Measurements from ENCODE around the gene IL1F10. TPM values are rescaled to one million over a fixed set of nuclear protein-coding genes. Genes with fewer than 3 reads are reported as not detected.

IL1F10 gene
- total RNA-seq, 2 experiments from 2014 or later: not detected

GRCh38 chr2:113116100-113116958 is 48.6 kb downstream of the IL1F10 start:
- peak; percentile 25 for ATAC-seq
- H3K27ac Mint-ChIP-seq: peak overlapping the region; percentile 71
- H3K36me3 Mint-ChIP-seq (ENCODE audit: low read depth): no peaks in the 10 kb centered on the region
- intact Hi-C loops (cut with micrococcal nuclease): no loop called here
- peak; percentile 37 for DNase-seq
- ChIA-PET POLR2A (interaction anchor here (1.3 to 1.9 kb wide), 3 partner anchors 12 to 59 kb away, joined by 3 to 12 read pairs (median 7); no protein-coding TSS in a partner anchor), CTCF (interaction anchor here (0.6 to 14.7 kb wide), 4 partner anchors 20 to 265 kb away, joined by 3 to 146 read pairs (median 4); no protein-coding TSS in a partner anchor)
- peaks cover 5% of the 10 kb centered on the region for H3K27me3 Mint-ChIP-seq
- peaks cover 19% of the 10 kb centered on the region for H3K4me1 Mint-ChIP-seq (ENCODE audit: low read depth)
- H3K4me3 Mint-ChIP-seq: no peak overlapping the region
- H3K9me3 Mint-ChIP-seq: no peaks in the 10 kb centered on the region
- no peak for TF ChIP-seq CTCF (IDR thresholded peaks at IDR 0.05)

GRCh38 chr2:113117541-113118262 is 49.9 kb downstream of the IL1F10 start:
- Mint-ChIP-seq H3K9me3 (no peaks in the 10 kb centered on the region), H3K27me3 (peaks cover 5% of the 10 kb centered on the region), H3K27ac (peak overlapping the region; percentile 44), H3K36me3 (ENCODE audit: low read depth) (no peaks in the 10 kb centered on the region), H3K4me1 (ENCODE audit: low read depth) (peaks cover 20% of the 10 kb centered on the region), H3K4me3 (no peak overlapping the region)
- POLR2A ChIA-PET: interaction anchor here (1.5 to 1.9 kb wide), 4 partner anchors 11 to 57 kb away, joined by 4 to 12 read pairs (median 7); no protein-coding TSS in a partner anchor
- CTCF ChIA-PET: interaction anchor here (1.3 to 14.7 kb wide), 4 partner anchors 18 to 130 kb away, joined by 3 to 146 read pairs (median 11); no protein-coding TSS in a partner anchor
- DNase-seq (peak; percentile 80), ATAC-seq (peak; percentile 93)
- no peak for TF ChIP-seq CTCF (IDR thresholded peaks at IDR 0.05)
- intact Hi-C loops (cut with micrococcal nuclease): no loop called here

GRCh38 chr2:113118263-113118657 is 50.5 kb downstream of the IL1F10 start:
- intact Hi-C loops (cut with micrococcal nuclease): no loop called here

GRCh38 chr2:113119111-113119510 is 51.3 kb downstream of the IL1F10 start:
- DNase-seq: no peak
- H3K9me3 Mint-ChIP-seq: no peaks in the 10 kb centered on the region
- no peak for TF ChIP-seq CTCF (IDR thresholded peaks at IDR 0.05)
- ChIA-PET CTCF (interaction anchor here (1.3 to 14.7 kb wide), 5 partner anchors 17 to 129 kb away, joined by 3 to 146 read pairs (median 4); no protein-coding TSS in a partner anchor), POLR2A (interaction anchor here (0.9 kb wide), 1 partner anchor 37 kb away, joined by 3 read pairs; no protein-coding TSS in a partner anchor)
- H3K4me3 Mint-ChIP-seq: no peak overlapping the region
- no peak overlapping the region for H3K27ac Mint-ChIP-seq
- H3K36me3 Mint-ChIP-seq (ENCODE audit: low read depth): no peaks in the 10 kb centered on the region
- intact Hi-C loops (cut with micrococcal nuclease): no loop called here
- H3K4me1 Mint-ChIP-seq (ENCODE audit: low read depth): peaks cover 28% of the 10 kb centered on the region
- H3K27me3 Mint-ChIP-seq: peaks cover 5% of the 10 kb centered on the region
- no peak for ATAC-seq

More at GRCh38 chr2:113118263-113118657, 50.5 kb downstream of the IL1F10 start:
- Mint-ChIP-seq H3K36me3 (ENCODE audit: low read depth) (no peaks in the 10 kb centered on the region), H3K4me3 (no peak overlapping the region), H3K27ac (no peak overlapping the region), H3K27me3 (peaks cover 5% of the 10 kb centered on the region), H3K4me1 (ENCODE audit: low read depth) (peaks cover 20% of the 10 kb centered on the region), H3K9me3 (no peaks in the 10 kb centered on the region)
- ChIA-PET POLR2A (interaction anchor here (1.5 kb wide), 2 partner anchors 12 to 57 kb away, joined by 4 to 7 read pairs; no protein-coding TSS in a partner anchor), CTCF (interaction anchor here (1.3 to 14.7 kb wide), 4 partner anchors 18 to 130 kb away, joined by 3 to 146 read pairs (median 11); no protein-coding TSS in a partner anchor)
- no peak for TF ChIP-seq CTCF (IDR thresholded peaks at IDR 0.05)
- DNase-seq (no peak), ATAC-seq (no peak)

Data from activated CD8-positive, alpha-beta T cell treated with anti-CD3 and anti-CD28 coated beads for 36 hours (primary cell).